ENCODE results near the gene CHSY3.

The CHSY3 gene

DNA sequence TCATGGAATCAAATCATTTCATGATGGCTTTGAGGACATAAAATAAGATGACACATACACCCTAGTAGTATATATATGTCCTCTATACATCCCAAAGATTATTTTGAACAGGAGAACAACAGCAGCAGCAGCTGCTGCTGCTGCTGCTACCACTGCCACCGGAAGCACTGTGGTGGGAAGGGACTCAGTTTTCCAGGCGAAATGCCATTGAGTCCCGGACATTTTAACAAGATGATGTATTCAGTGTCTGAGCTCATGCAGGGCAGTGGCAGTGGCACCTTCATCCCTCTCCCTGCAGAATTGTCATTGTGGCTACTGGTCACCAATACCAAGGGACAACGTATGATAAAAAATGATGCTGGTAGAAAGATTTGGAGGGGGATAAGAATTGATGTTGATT is 151.3 kb downstream of the CHSY3 start:
- DNase-seq (ENCODE audit: low read depth), result peak; percentile 38
- TF ChIP-seq, protein P1, sequence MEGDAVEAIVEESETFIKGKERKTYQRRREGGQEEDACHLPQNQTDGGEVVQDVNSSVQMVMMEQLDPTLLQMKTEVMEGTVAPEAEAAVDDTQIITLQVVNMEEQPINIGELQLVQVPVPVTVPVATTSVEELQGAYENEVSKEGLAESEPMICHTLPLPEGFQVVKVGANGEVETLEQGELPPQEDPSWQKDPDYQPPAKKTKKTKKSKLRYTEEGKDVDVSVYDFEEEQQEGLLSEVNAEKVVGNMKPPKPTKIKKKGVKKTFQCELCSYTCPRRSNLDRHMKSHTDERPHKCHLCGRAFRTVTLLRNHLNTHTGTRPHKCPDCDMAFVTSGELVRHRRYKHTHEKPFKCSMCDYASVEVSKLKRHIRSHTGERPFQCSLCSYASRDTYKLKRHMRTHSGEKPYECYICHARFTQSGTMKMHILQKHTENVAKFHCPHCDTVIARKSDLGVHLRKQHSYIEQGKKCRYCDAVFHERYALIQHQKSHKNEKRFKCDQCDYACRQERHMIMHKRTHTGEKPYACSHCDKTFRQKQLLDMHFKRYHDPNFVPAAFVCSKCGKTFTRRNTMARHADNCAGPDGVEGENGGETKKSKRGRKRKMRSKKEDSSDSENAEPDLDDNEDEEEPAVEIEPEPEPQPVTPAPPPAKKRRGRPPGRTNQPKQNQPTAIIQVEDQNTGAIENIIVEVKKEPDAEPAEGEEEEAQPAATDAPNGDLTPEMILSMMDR (conservative IDR thresholded peaks at IDR 0.05; ENCODE audit: low read length), result no peak
- H3K4me3 ChIP-seq (ENCODE audit: low read length), result no peak overlapping the region

DNA sequence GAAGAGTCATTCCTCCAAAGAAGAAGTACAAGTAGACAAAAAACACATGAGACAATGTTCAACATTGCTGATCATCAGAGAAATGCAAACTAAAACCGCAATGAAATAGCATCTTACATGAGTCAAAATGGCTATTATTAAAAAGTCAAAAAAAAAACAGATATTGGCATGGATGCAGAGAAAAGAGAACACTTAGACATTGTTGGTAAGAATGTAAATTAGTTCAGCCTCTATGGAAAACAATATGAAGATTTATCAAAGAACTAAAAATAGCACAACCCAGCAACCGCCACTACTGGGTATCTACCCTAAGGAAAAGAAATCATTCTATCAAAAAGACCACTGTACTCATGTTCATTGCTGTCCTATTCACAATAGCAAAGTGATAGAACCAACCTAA is 157.5 kb downstream of the CHSY3 start:
- H3K4me3 ChIP-seq (ENCODE audit: low read length), result no peak overlapping the region
- TF ChIP-seq, protein P1 (conservative IDR thresholded peaks at IDR 0.05; ENCODE audit: low read length), result no peak
- no peak for DNase-seq (ENCODE audit: low read depth)

DNA sequence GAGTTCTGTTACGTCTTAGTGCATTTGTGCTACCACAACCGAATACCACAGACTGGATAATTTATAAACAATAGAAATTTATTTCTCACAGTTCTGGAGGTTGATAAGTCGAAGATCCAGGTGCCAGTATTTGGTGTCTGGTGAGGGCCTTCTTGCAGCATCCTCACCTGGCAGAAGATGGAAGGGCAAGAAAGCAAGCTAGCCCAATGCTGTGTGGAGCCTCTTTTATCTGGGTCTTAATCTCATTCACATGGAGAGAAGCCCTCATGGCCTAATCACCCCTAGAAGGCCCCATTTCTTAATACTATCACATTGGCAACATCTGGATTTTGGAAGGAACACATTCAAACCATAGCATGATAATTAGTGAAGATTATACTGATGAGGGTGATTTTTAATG is 159.3 kb downstream of the CHSY3 start:
- TF ChIP-seq, protein P1 (conservative IDR thresholded peaks at IDR 0.05; ENCODE audit: low read length), result no peak
- no peak for DNase-seq (ENCODE audit: low read depth)
- H3K4me3 ChIP-seq (ENCODE audit: low read length), result no peak overlapping the region

DNA sequence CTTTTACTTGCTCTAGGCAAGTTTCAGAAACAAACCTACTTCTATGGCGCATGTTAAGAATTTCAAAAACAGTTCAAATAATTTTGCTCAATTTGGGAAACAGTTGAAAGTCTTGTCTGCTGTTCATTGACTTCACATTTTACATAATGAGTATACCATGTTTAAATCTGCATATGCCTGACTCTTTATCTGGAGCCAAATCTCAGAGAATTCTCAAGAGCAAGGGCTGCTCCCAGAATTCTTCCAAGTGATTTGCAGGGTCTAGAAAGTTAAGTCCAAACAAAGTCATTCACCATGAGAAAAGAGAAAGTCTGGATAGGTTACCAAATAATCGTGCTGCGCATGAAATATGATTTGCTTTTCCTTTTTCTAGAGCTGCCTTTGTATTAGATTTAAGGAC is 160.2 kb downstream of the CHSY3 start:
- no peak for DNase-seq (ENCODE audit: low read depth)
- TF ChIP-seq, protein P1 (conservative IDR thresholded peaks at IDR 0.05; ENCODE audit: low read length), result no peak
- no peak overlapping the region for H3K4me3 ChIP-seq (ENCODE audit: low read length)

DNA sequence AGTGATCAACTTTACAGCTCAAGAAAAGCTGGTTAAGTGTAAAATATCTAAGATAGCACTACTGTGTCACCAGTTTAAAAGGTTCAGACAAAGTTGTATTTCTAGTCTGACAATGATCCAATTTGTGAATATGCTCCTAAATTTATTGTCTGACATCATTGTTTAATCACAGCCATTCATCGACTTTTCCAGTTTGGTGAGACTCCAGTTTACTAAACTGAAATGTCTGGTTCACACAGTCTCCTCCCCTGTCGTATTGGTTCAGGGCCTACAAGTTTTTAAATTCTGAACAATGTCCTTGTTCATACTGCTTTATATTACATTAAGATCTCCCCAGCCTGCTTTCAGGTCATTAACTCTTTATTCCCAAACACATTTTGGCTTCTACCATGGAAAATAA is 161.4 kb downstream of the CHSY3 start:
- no peak for DNase-seq (ENCODE audit: low read depth)
- TF ChIP-seq, protein P1 (conservative IDR thresholded peaks at IDR 0.05; ENCODE audit: low read length), result no peak
- H3K4me3 ChIP-seq (ENCODE audit: low read length), result no peak overlapping the region

DNA sequence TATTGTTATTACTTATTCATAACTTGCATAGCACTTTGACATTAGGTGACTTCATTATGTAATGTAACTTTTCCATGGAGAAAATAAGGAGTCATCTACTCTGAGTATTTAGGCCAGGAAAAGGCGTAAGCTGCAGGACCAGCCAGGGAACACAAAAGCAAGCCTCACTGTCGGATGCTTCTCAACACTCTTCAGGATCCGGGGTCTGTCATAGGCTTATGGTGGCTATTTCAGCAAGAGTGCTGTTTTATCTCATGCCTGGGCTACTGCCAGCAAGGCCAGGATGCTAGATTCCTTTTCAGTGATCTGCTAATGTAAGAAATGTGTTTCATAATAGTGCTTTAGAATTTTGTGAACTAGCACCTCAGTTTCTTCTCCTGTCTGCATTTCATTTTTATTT is 162.4 kb downstream of the CHSY3 start:
- no peak overlapping the region for H3K4me3 ChIP-seq (ENCODE audit: low read length)
- TF ChIP-seq, protein P1 (conservative IDR thresholded peaks at IDR 0.05; ENCODE audit: low read length), result no peak
- DNase-seq (ENCODE audit: low read depth), result peak; percentile 67

DNA sequence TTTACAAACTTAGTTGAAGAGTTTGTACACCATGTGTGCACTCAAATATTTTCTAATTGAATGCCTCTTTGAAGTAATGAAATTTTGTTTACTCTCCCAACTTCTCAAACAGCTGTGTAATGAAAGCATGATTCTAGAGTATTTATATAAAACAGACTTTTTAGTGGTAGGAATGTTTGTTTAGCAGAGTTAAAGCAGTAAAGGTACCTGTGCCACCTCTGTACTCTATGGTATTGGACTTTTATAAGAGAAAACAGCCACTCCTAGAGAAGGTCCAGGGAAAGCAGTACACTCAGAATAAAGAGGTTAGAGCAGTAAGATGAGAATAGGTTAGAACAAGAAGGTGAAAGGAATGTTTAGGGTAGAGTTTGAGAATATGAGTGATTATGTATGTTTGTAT is 163.1 kb downstream of the CHSY3 start:
- TF ChIP-seq, protein P1 (conservative IDR thresholded peaks at IDR 0.05; ENCODE audit: low read length), result no peak
- no peak overlapping the region for H3K4me3 ChIP-seq (ENCODE audit: low read length)
- no peak for DNase-seq (ENCODE audit: low read depth)
